K562 (cell line): ENCODE data around the gene PFN3. TPM values are rescaled to one million over a fixed set of nuclear protein-coding genes. Genes with fewer than 3 reads are reported as not detected.
"Not testable (repeated sequence)": the region's sequence is repeated elsewhere in the genome, so short reads cannot be mapped to it uniquely, and the experiment has no call there.

Source experiments
- ATAC-seq: fragments of 200-7000 bp; cut with Tn5 transposase; 3 replicates; pipeline ENCODE4 v1.9.1; 2020; ENCODE audit warnings: moderate library complexity
- BruUV-seq: library from RNA; stranded (reverse); fragments of 400-500 nt; replicated peaks from 2 replicates; lab custom pipeline; 2021; lab: Mats Ljungman, UMichigan
- CTCF ChIA-PET: fragments of 300-600 bp; formaldehyde crosslinking; extraction: SDS; loops from one replicate; lab custom pipeline; 2021; ENCODE audit warnings: low intra/inter-chr PET ratio; lab: Yijun Ruan, JAX
- POLR2A ChIA-PET: fragments of 300-600, 350-650 bp; sonication (Branson Sonifier 250); formaldehyde crosslinking; extraction: SDS; loops from one replicate; lab custom pipeline; 2021; ENCODE audit warnings: antibody characterized with exemption, inconsistent platforms; lab: Yijun Ruan, JAX
- DNase-seq, 4 experiments: peaks; one replicate each; pipeline versions ENCODE4 v3.0.0 to v3.0.0-alpha.2; 2011 to 2018; ENCODE audit warnings: low spot score in 3 of 4, mixed read lengths in 3 of 4; ENCODE audit errors: extremely low read depth in 1 of 4
- FAIRE-seq: peaks from 2 replicates; lab custom pipeline; 2011; peaks lifted over from hg19 to GRCh38; lab: Jason Lieb, UNC
- H2AFZ ChIP-seq: 2 replicates; pipeline ENCODE4 v1.6.0; 2011; ENCODE audit warnings: low read depth, low read length, control low read depth, inconsistent platforms
- H3K27ac ChIP-seq: fragments of 200-600 bp; 3 replicates; pipeline ENCODE4 v1.8.0; 2011; ENCODE audit warnings: low read depth, mild to moderate bottlenecking, control low read depth, inconsistent platforms, low read length, moderate library complexity, mixed read lengths; ENCODE audit errors: extremely low read depth
- H3K27me3 ChIP-seq, 2 experiments: fragments of 300-600 bp in 1 of 2; 2 replicates in 1 of 2; 3 replicates in 1 of 2; pipeline versions ENCODE4 v1.6.0 to v1.8.0; 2011; ENCODE audit warnings: inconsistent platforms in 2 of 2, low read length in 2 of 2, mild to moderate bottlenecking in 1 of 2, mixed read lengths in 1 of 2, moderate library complexity in 1 of 2; ENCODE audit not compliant: control insufficient read depth in 2 of 2, insufficient read depth in 2 of 2
- H3K36me3 ChIP-seq: fragments of 300-600 bp; 3 replicates; pipeline ENCODE4 v1.8.0; 2011; ENCODE audit warnings: mild to moderate bottlenecking, low read length, inconsistent platforms; ENCODE audit not compliant: control insufficient read depth, insufficient read depth
- H3K4me1 ChIP-seq, 2 experiments: fragments of 200-600 bp in 1 of 2; replicated peaks in 1 of 2; 2 replicates in 1 of 2; 3 replicates in 1 of 2; pipeline versions ENCODE4 v1.5.1 to v1.8.0; 2011; ENCODE audit warnings: inconsistent platforms in 2 of 2, low read length in 2 of 2, mild to moderate bottlenecking in 1 of 2, mixed read lengths in 1 of 2, moderate library complexity in 1 of 2; ENCODE audit not compliant: control insufficient read depth in 2 of 2, insufficient read depth in 2 of 2
- H3K4me2 ChIP-seq: 2 replicates; pipeline ENCODE4 v1.6.1; 2011; ENCODE audit warnings: low read length, control low read depth, inconsistent platforms, mixed read lengths; ENCODE audit not compliant: insufficient read depth
- H3K4me3 ChIP-seq: fragments of 200-600 bp; sonication (generic), shearing (Covaris generic); 2 replicates; pipeline ENCODE4 v1.5.1; 2016; ENCODE audit warnings: control low read depth, inconsistent platforms
- H3K79me2 ChIP-seq: fragments of 200-600 bp; 3 replicates; pipeline ENCODE4 v1.8.0; 2011; ENCODE audit warnings: low read length, inconsistent platforms; ENCODE audit not compliant: control insufficient read depth, insufficient read depth
- H3K9ac ChIP-seq, 2 experiments: 2 replicates each; pipeline versions ENCODE4 v1.6.0 to v1.6.1; 2011; ENCODE audit warnings: low read depth in 2 of 2, low read length in 2 of 2, control low read depth in 1 of 2, inconsistent platforms in 1 of 2, mild to moderate bottlenecking in 1 of 2, mixed read lengths in 1 of 2; ENCODE audit not compliant: insufficient read depth in 1 of 2
- H3K9me1 ChIP-seq: one replicate; pipeline ENCODE4 v1.6.0; 2011; ENCODE audit warnings: inconsistent platforms, mild to moderate bottlenecking, low read length, moderate library complexity; ENCODE audit not compliant: control insufficient read depth, insufficient read depth
- H3K9me3 ChIP-seq: replicated peaks from 2 replicates; pipeline ENCODE4 v1.5.1; 2011; ENCODE audit warnings: low read depth, low read length, inconsistent platforms; ENCODE audit not compliant: control insufficient read depth, insufficient read depth
- H4K20me1 ChIP-seq: replicated peaks from 2 replicates; pipeline ENCODE4 v1.6.1; 2011; ENCODE audit warnings: low read length, inconsistent platforms, mixed read lengths; ENCODE audit not compliant: control insufficient read depth, insufficient read depth
- BCOR ChIP-seq: fragments of 450-650 bp; IDR thresholded peaks from 2 replicates; pipeline ENCODE4 v1.6.1; 2016
- MAFG ChIP-seq: fragments of 450-650 bp; conservative IDR thresholded peaks from 2 replicates; pipeline ENCODE4 v1.6.1; 2016; ENCODE audit warnings: missing genetic modification characterization, missing compliant biosample characterization
- PCBP2 ChIP-seq: fragments of 200-400 bp; formaldehyde crosslinking; IDR thresholded peaks from 2 replicates; pipeline ENCODE4 v1.6.1; 2018; ENCODE audit warnings: low read length, low read depth, mild to moderate bottlenecking, moderate library complexity; ENCODE audit not compliant: poor library complexity, severe bottlenecking
- RBM25 ChIP-seq: fragments of 200-400 bp; formaldehyde crosslinking; IDR thresholded peaks from 2 replicates; pipeline ENCODE4 v1.6.1; 2018; ENCODE audit warnings: low read length, low read depth, moderate library complexity; ENCODE audit not compliant: severe bottlenecking
- WGBS: fragments of 100-300 bp; shearing (Covaris generic); methylation state at CpG from one replicate; pipeline ENCODE4 v1.1.6; 2016; ENCODE audit warnings: low coverage, mixed read lengths; ENCODE audit not compliant: insufficient coverage; ENCODE audit errors: missing lambda C conversion rate; 5-methylcytosine and 5-hydroxymethylcytosine counted together
- in situ Hi-C: fragments of 300-500 bp; cut with MboI; formaldehyde crosslinking; loops from 4 replicates; pipeline ENCODE4 v1.15.0; 2018; ENCODE audit warnings: inconsistent platforms, mixed read lengths
- intact Hi-C: fragments of 100-400 bp; cut with micrococcal nuclease; formaldehyde crosslinking; loops from 2 replicates; pipeline ENCODE4 v1.14.2; 2022
- polyA plus RNA-seq, 8 experiments: library from polyadenylated mRNA; depleted of rRNA in 4 of 8; stranded (reverse) in 5 of 8; unstranded in 3 of 8; fragments of >200 nt; fragmentation: Nextera tagmentation in 2 of 8; fragmentation: Illumina TruSeq in 1 of 8; extraction: Ambion mirVana in 2 of 8; extraction: Trizol in 1 of 8; gene quantifications; 2 replicates each; pipeline versions ENCODE4 v1.2.1 to v1.2.3, GENCODE V29; 2011 to 2014; ENCODE audit warnings: inconsistent platforms in 1 of 8, missing spikeins in 1 of 8
- total RNA-seq, 7 experiments: library from RNA; depleted of rRNA in 6 of 7; stranded (reverse); fragments of >200 nt in 6 of 7; fragmentation: Illumina TruSeq in 2 of 7; extraction: Trizol in 2 of 7; gene quantifications; 2 replicates each; pipeline versions ENCODE4 v1.2.1 to v1.2.3, GENCODE V29; 2011 to 2021; ENCODE audit warnings: low replicate concordance in 1 of 7

Gene PFN3
- total and polyA plus RNA-seq, 9 of the 15 experiments (the other 6 are each of a cell fraction or from before 2014, with no cell fraction given) = not detected

DNA sequence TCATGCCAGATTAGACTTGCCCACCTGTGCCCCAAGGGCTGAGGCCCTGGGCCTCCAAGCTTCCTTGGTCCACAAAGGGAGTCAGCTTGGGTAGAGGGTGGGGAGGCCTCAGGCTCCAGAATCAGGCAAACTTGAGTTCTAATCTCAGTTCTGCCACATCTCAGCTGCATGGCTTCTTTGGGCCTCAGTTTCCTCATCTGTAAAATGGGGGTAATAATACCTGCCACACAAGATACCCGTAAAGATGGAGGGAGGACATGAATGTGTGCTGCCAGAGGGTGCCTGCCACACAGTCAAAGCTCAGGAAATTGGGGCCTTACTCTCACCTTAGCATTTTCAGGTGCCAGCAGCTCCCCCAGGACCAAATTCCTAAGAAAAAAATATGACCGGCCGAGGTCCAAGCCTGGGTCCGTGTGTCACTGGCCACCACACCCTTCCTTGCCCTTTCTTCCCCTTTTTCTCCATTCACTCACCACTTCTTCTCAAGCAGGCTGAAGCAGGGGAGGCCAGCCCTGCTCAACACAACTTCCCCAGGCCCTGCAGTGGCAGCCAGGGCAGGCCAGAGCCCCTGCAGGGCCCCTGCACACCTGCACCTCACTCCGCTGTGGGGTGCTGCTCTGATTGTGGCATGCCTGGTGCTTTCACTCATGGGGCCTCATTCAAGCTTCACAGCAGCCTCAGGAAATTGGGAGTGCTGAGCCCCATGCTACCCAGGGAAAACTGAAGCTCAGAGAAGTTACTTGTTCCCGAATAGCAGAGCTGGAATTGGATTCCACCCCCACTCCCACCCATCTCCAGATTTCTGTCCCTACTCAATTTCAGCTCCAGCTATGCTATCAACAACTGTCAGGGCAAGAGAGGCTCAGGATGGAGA is 38.8 kb downstream of the PFN3 start:
- Histone ChIP-seq H3K4me1 (peaks cover 38 to 70% of the 10 kb centered on the region in 2 experiments), H3K4me2 (peak overlapping the region; percentile 80; the same call in 1 of the 2 replicates), H3K4me3 (no peak overlapping the region), H3K9me3 (no peaks in the 10 kb centered on the region), H3K9me1 (no peaks in the 10 kb centered on the region), H3K79me2 (no peaks in the 10 kb centered on the region), H3K36me3 (no peaks in the 10 kb centered on the region), H3K27ac (no peak overlapping the region), H3K9ac (peak overlapping the region in 1 of 2 experiments; percentile 93; a peak in 2 of 4 replicates), H4K20me1 (no peaks in the 10 kb centered on the region), H2AFZ (peak overlapping the region; percentile 94; the same call in 1 of the 2 replicates), H3K27me3 (no peaks in the 10 kb centered on the region)
- TF ChIP-seq RBM25 (peak; percentile 74), MAFG (tag) (no peak), BCOR (peak; percentile 60), PCBP2 (no peak)
- ChIA-PET CTCF (no interaction called here), POLR2A (interaction anchor here (0.8 to 2.7 kb wide), 4 partner anchors 9 to 29 kb away, joined by 3 to 18 read pairs (median 4); partner anchors contain the start of gene LMAN2)
- DNase-seq = no peak
- in situ Hi-C loops (no loop called here), intact Hi-C loops (loop anchor here (10.0 kb wide), 1 partner anchor 247 kb away; no protein-coding TSS in a partner anchor)
- no peak for FAIRE-seq
- WGBS = 59% methylated on average over 5 of the region's 6 CpGs
- ATAC-seq = no peak
- BruUV-seq = no TSS peak

DNA sequence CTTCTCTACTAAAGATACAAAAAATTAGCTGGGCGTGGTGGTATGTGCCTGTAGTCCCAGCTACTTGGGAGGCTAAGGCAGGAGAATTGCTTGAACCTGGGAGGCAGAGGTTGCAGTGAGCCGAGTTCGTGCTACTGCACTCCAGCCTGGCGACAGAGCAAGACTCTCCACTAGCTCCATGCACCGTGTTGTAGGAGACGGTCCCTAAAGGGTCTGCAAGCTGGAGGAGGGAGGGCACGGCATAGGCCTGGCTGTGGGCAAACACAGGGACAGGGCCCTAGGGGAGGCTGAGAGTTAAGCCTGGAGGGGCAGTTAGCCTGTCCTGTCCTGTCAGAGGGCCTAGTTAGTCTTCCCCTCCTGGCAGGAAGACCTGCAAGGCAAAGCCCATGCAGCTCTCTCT is 39.7 kb downstream of the PFN3 start:
- POLR2A ChIA-PET = interaction anchor here (0.8 to 2.7 kb wide), 5 partner anchors 9 to 51 kb away, joined by 3 to 18 read pairs (median 4); partner anchors contain the start of gene LMAN2
- H3K36me3 ChIP-seq, H3K4me3 ChIP-seq, H3K9me1 ChIP-seq, H4K20me1 ChIP-seq, FAIRE-seq, H3K27ac ChIP-seq, in situ Hi-C loops, H2AFZ ChIP-seq, H3K9me3 ChIP-seq, BruUV-seq, H3K79me2 ChIP-seq, DNase-seq, CTCF ChIA-PET, H3K27me3 ChIP-seq, ATAC-seq, H3K4me2 ChIP-seq, H3K9ac ChIP-seq: not testable (repeated sequence)
- H3K4me1 ChIP-seq = peaks cover 30 to 61% of the 10 kb centered on the region in 2 experiments
- intact Hi-C loops = loop anchor here (10.0 kb wide), 1 partner anchor 246 kb away; no protein-coding TSS in a partner anchor
- WGBS = 69% methylated on average over 6 of the region's 7 CpGs
